Coronary artery (tissue), 2 donors: ENCODE results near the gene CREBBP.

Source experiments
- DNase-seq: peaks from one replicate; pipeline ENCODE4 v3.0.0-alpha.2; 2017; ENCODE audit warnings: low spot score
- H3K27ac ChIP-seq, 2 donors: fragments of 200-600 bp; sonication (generic); one replicate each; pipeline ENCODE4 v1.5.1; 2016 to 2019
- H3K4me3 ChIP-seq: fragments of 200-600 bp; sonication (generic); 2 replicates; pipeline ENCODE4 v1.5.1; 2016; ENCODE audit warnings: mild to moderate bottlenecking, moderate library complexity
- CTCF ChIP-seq: fragments of 200-600 bp; sonication (generic); IDR thresholded peaks from one replicate; pipeline ENCODE4 v1.5.1; 2019; ENCODE audit warnings: antibody characterized with exemption

CREBBP gene

DNA sequence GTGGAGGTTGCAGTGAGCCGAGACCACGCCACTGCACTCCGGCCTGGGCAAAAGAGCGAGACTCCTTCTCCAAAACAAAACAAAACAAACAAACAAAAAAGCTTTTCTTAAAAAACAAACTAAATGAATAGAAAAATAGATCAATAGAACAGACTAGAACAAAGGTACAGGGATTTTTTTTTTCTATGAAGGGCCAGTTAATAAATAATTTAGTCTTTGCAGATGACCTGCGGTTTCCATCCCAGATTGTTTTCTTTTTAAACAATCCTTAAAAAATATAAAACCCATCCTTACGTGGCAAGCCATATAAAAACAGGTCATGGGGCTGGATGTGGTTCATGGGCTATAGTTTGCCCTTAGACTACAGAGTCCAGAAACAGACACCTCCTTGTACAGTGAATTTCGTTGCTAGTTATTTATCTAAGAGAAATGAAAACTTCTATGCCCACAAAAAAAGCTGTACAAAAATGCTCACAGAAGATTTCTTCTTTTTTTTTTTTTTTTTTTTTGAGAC lies 45.4 kb downstream of the CREBBP start:
- no peak for TF ChIP-seq CTCF
- DNase-seq = no peak
- H3K4me3 ChIP-seq = no peak overlapping the region
- no peak overlapping the region for H3K27ac ChIP-seq

DNA sequence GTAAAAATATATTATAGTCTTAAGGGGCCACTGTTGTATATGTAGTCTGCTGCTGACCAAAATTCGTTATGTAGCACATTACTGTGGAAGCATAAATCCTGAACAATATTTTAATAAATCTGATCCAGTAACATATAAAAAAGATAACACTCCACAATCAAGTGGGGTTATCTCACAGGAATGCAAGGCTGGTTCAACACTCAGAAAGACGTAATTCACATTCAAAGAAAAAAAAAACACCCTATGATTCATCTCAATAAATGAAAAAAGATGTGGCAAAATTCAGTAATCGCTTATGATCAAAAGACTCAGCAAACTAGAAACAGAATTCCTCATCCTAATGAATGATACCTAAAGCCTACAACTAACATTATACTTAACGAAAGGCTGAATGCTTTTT lies 47.8 kb downstream of the CREBBP start:
- TF ChIP-seq CTCF = no peak
- Histone ChIP-seq H3K4me3 (no peak overlapping the region), H3K27ac (no peak overlapping the region)
- DNase-seq = no peak

DNA sequence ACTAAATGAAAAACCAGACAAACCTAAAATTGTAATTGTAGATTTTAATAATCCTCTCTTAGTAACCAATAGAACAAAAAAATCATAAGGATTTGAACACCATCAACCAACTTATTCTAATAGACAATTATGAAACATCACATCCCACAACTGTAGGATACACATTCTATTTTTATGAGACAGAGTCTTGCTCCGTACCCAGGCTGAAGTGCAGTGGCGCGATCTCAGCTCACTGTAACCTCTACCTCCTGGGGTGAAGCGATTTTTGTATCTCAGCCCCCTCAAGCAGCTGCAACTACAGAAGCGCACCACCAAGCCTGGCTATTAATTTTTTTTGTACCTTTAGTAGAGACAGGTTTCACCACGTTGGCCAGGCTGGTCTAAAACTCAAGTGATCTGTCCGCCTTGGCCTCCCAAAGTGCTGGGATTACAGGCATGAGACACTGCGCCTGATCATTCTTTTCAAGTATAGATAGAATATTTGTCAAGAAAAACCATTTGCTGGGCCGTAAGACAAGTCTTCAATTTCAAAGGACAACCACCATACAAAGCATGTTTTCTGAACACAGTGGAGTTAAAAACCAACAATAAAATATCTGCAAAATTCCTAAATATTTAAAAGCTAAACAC lies 49.8 kb downstream of the CREBBP start:
- DNase-seq = no peak
- Histone ChIP-seq H3K27ac (no peak overlapping the region), H3K4me3 (no peak overlapping the region)
- TF ChIP-seq CTCF = no peak

DNA sequence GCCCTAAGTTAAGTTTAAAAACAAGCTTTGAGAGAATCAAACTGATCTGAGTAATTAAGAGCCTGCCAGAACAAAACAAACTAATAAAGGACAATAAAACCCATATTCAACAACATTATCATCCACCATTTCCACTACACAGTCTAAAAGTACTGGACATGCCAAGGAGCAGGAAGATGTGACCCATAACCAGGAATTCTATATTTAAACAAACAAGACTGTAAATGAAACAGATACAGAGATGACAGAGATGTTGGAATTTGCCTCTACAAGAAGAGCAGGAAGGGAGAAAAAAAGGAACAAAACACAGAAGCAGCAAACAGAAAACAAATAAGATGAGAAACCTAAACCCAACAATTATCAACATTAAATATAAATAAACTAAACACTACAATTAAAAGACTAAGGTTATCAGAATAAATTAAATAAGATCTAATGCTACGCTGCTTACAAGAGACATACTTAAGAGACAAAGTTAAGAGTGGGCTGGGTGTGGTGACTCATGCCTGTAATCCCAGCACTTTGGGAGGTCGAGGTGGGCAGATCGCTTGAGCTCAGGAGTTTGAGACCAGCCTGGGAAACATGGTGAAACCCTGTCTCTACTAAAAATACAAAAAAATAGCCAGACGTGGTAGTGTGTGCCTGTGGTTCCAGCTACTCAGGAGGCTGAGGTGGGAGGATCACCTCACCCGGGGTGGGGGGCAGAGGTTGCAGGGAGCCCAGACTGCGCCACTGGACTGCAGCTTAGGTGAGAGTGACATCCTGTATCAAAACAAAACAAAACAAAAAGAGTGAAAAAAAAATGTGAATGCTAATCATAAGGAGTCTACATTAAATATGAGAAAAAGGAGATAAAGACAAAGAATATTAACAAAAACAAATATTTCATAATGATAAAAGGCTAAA lies 50.6 kb downstream of the CREBBP start:
- Histone ChIP-seq H3K27ac (no peak overlapping the region), H3K4me3 (no peak overlapping the region)
- DNase-seq = no peak
- no peak for TF ChIP-seq CTCF

DNA sequence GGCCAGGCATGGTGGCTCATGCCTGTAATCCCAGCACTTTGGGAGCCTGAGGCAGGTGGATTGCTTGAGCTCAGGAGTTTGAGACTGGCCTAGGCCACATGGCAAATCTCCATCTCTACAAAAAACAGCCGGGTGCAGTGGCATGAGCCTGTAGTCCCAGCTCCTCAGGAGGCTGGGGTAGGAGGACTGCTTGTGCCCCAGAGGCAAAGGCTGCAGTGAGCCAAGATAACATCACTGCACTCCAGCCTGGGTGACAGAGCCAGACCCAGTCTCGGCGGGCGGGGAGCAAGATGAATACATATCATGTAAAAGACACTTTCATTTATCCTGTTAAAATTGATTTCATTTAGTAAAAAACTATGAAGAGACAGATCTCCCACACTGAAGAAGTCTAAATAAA lies 54.6 kb downstream of the CREBBP start:
- no peak overlapping the region for H3K27ac ChIP-seq
- H3K4me3 ChIP-seq = no peak overlapping the region
- no peak for DNase-seq
- no peak for TF ChIP-seq CTCF

GRCh38 chr16:3825103-3825502 lies 55.4 kb downstream of the CREBBP start:
- Histone ChIP-seq H3K27ac (no peak overlapping the region), H3K4me3 (no peak overlapping the region)
- no peak for TF ChIP-seq CTCF
- no peak for DNase-seq
